NCI-H2196 (cell line): ENCODE measurements around the gene APBB2.
A peak's percentile ranks its signal among the peaks of the same experiment; 100 is the strongest.
"Not testable (repeated sequence)": the region's sequence is repeated elsewhere in the genome, so short reads cannot be mapped to it uniquely, and the experiment has no call there.

Source experiments
- DNase-seq: peaks from one replicate; lab custom pipeline; 2025; ENCODE audit not compliant: unreplicated experiment; lab: John Stamatoyannopoulos, UW

The APBB2 gene

DNA sequence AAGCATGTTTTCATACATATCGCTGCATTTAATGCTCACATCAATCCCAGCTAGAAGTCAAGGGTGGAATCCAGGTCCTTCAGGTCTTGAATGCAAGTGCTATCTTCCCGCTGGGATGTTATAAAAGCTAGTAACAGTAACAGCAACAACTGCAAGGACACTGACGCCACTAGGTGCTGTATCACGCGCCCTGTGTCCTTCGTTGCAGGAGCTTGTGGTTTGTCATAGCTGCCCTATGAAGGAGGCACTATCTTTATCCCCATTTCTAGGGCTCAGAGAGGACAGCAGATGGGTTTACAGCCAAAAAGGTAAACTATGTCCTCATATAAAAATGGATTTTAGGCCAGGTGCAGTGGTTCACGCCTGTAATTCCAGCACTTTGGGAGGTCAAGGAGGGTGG is 261.7 kb downstream of the APBB2 start:
- no peak for DNase-seq

DNA sequence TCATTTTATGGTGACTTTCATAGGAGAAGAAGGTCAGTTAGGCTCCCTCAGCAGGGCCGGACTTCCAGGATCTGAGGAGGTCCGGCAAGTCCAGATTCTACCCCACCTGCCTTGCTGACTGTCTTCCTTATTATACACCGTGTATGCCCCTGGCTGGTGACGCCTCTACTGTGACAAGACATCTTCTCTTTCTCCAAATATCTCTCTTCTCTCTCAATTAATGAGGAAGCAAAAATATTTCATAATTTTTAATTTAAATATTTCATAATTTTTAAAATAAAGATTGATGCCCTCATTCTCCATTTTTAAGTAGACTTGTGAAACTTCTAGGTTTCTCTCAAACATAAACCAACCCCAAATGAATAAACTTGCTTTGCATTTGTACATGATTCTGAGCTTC is 262.1 kb downstream of the APBB2 start:
- DNase-seq, result no peak

DNA sequence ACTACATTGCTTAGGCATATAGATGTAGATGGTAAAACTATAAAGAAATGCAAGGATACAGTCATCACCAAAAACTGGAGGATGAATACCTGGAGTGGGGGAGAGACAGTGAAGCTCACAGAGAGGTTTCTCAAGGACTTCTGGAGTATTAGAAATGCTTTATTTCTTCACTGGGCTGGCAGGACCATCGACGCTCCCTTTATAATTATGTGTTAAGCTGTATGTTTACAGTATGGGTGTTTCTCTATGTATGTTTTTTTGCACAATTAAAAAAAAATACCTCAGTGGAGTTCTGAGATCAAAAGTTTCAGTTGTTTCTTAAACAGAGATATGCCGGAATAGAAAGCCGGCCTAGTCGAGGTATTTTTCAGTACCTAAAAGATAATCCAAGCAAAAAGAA is 263.3 kb downstream of the APBB2 start:
- DNase-seq, result no peak

DNA sequence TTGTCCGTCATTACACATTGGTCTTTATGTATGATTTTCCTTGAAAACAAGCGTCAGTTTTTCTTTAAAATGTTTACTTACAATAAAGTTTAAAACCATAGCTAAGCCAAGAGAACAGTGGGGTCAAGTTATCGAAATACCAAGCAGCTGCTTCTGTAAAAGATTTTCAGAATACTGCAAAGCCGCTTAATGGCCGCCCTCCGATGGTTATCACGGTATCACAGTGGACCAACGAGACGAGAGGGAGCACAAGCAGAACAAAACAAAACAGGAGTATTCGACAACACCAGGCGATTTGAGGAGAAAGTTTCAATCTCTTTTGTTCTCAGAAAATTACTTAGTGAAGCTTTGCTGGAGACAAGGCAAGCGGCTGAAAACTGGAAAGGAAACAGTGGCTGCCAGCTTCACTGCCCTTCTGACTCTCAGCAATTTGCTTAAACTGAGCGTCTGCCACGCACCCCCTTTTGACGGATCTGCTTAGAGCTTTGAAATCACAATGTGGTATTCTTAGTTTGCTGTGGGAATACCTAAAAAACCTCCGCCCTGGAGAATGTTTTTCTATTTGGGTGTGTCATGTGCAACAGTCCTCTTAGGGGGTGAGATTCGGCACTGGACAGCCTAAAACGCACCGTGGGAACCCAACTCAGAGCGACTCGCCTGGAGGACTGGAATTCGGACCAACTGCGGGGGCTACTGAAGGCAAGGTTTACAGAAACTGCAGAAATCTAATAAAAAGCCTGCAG is 264.8 kb downstream of the APBB2 start:
- no peak for DNase-seq

DNA sequence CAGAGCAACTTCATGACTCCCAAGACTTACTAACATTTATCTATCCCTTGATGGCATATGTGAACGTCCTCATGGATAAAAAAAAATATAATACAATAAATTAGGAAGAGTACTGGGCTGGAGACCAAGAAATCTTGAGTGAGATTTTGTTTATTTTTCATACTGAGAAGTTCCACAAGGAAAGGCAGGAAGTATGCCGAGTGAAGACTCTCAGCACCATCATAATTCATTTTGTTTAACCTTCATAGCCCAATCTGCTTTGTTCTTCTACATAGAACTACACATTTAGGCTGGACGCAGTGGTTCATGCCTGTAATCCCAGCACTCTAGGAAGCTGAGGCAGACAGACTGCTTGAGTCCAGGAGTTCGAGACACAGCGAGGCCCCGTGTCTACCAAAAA is 266.3 kb downstream of the APBB2 start:
- no peak for DNase-seq

DNA sequence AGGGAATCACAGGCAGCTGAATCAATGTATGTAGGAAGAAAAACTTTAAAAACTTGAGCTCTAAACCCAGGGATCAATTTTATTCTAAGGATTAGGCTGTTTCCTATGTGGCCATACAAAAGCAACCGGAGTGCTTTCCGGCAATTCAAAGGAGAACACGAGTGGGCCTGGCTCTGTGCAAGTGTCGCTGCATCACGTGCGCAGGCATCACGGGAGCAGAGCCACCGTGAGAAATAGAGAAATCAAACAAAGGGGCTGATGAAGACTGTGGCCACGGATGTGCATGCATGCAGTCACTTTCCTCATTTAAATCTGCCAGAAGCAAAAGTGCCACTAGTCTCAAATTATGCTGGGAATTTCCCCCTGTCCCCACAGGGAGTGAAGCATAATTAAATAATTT is 267.7 kb downstream of the APBB2 start:
- DNase-seq, result no peak

DNA sequence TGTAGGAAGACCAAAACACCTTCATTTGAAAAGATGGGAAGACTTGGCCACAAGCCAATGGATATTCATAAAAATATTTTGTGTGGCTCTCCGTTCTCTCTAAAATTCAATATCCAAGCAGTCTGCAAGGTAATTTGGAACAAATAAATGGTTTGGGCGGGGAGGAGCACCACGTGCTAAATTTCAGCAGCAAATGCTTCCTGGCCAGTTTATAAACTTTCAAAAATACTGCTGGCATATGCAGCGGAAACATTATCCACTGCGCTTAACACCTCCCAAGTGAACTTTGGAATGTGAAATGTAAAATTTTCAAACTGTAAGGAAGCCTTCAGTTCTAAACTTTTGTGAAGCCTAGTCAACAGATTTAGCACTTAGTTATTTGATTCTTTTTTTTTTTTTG is 273.6 kb downstream of the APBB2 start:
- DNase-seq, result no peak

DNA sequence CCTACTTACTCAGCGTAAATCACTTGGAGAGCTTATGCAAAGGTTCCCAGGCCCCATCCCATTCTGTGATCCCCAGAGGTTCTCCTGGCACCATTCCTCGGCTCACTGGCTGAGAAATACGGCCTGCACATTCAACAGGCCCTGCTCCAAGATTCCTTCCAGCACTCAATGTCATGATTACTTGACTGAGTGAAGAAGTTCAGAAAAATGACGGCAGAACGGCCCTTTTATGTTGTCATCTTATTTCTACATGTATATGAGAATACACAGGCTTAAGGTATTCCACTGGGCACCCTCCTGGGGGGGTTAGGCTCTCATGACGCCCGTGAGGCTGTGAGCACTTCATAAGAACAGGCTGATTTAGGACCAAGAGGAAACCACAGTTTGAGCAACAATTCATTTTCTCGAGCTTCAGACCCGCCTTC is 274.0 kb downstream of the APBB2 start:
- DNase-seq, result no peak

DNA sequence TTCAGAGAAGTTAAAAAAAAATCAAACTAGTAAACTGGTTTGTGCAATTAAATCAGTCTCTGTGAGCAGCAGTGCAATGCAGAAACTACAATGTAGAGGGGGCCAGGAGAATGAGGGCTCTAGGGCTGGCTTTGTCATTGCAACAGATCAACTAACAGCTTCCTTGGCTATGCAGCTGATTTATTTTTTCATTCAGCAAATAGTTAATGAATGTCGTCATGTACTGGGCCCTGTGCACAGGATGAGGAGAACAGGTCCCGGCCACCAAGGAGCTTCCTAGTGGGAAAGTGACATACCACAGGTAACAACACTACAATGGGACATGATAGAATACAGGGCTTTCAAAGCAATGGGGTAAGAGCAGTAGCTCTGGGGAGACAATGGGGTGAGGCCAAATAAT is 274.5 kb downstream of the APBB2 start:
- DNase-seq, result no peak

DNA sequence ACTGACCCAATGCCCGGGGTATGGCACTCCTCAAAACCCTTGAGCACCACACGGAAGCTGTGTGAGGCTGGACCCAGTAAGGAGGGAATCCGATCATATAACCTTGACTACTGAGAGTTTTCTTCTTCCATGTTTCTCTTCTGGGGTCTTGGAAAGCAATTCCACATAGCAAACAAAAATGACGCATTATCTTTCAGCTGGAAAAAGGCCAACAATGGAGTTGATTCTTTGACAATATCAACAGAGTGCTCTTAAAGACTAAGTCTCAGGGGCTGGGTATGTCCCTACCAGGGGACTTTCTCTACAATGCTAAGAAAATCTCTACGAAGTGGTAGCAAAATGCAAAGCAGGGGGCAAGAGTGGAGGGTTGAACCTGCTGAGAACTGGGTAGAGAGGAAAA is 276.0 kb downstream of the APBB2 start:
- DNase-seq, result no peak

DNA sequence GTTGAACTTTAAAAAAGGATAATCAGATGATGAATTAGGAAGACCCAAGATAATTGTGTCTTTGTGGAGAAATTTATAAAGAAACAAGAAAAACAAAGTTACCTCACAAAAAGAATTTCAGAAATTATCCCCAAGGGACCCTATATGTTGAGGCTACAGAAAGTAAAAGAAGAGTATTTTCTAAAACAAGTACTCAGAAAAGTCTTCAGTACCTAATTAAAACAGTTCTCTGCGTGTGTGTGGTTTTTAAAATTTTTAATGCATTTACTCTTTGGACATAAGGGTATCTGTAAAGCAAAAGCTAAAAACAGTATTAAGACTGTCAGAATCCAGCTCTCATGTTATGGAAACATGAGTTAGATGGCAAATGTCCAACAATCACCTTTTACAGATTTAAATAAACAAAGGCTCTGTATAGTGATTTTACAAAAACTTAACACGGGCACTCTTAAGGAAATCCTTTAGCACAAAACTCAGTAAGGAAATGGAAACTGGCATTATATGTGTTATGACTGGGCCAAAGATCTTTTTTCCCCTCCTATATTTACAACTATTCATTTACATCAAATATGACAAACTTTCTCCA is 277.1 kb downstream of the APBB2 start:
- DNase-seq, result no peak

DNA sequence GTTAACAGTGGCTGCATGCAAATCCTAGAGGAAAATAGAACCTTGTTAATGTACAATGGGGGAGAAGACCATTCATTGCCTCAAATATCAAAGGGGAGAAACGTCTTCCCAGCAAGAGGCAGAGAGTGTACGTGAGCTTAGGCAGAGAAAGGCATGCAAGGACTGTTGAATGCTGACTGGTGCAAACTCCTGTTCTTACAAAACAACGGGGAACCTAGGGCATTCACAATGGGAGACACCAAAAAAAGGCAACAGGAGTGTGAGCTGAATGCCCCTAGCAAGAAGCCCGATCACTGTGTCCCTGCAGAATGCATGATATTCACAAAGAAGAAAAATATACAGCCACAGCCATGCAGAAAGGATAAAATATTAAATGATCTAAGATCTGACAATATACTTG is 279.7 kb downstream of the APBB2 start:
- DNase-seq, result no peak

DNA sequence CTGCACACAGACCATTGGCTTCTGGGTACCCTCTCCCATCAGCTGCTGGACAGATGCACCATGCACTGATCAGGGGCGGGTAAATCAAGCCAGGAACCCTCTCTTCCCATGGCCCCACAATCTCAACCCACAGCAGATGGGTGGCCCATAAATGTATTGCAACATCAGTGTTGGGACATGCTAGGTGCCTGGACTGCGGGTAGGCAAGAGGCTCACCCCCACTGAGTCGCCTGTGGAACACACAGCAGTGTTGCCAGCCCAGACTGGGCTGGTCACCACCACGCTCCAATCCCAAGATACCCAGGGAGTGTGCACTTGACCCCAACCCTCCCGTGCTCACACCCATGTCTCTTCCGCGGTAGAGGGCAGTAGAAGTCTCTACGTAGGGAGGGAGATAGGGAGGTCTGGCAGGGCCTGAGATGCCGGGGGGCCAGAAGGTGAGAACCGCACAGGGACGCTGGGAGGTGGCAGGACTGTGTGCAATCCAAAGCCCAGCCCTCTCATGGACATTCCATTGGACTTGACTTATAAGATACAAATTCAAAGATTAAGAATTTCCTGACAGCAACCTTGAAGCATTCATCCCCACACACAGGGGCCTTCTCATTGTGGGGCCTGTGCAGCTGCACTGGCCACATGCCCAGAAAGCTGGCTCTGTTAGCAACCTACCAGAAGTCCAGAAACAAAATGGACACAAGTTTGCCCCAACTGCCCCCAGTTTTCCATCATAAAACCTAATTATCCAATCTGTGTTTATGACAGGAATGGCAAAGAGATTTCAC is 280.9 kb downstream of the APBB2 start:
- no peak for DNase-seq

DNA sequence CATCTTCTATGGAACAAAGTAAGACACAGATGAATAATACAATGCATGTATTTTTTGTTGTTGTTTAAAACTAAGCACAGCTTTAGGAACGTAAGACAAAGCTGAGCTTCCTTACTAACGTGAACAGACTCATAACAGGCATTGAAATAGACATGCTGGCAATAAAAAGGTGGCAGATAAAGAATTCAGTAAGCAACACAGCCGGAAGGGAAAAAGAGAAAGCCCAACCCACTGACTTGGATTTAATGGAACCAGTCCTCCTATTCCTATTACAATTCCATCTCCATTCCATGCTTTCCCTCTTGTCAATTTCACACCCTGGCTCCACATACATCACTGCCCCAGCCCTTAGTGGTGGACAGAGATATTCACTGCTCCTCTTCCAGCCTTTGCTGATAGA is 282.5 kb downstream of the APBB2 start:
- no peak for DNase-seq

DNA sequence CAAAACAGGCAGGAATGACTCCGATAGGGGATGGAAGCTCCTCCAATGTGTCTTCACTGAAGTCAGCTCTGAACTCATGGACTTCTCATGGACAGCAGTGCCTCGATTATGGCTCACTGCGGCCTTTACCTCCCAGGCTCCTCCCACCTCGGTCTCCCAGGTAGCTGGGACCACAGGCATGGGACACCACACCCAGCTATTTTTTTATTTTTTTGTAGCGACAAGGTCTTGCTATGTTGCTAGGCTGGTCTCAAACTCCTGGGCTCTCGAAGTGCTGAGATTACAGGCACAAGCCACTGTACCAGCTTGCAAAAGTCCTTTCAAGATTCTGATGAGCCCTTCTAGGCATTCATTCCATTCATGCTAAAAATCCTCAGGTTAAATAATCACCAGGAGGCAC is 283.1 kb downstream of the APBB2 start:
- no peak for DNase-seq

DNA sequence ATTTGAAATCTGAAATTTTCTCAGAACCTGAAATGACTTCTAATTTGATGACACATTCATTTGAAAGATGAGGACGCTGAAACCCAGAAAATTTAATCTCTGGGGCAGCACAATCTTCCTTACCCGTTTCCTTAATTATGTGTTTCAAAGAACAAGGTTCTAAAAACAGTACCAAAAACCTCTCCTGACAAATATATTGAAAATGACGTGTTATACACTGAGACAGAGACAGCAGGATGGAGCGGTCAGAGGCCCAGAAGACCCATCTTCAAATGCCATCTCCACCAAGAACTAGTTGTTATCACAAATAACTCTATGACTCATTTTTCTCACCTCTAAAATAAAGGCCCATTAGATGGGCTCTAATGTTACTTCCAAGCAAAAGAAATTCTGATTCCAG is 287.3 kb downstream of the APBB2 start:
- DNase-seq, result no peak

DNA sequence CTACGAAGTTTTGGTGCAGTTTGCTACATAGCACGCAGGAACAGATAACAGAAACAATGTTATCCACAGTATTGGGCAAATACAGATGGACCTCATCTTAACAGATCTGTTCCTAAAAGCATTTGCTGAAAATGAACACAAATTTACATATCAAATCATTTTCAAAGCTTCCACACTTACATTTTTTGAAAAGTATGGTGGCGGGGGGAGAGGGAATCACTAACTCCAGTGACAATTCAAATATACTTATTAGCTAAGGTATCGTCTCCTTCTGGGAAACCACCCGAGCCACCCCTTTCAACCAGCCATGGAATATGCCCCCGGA is 289.6 kb downstream of the APBB2 start:
- DNase-seq, result no peak

DNA sequence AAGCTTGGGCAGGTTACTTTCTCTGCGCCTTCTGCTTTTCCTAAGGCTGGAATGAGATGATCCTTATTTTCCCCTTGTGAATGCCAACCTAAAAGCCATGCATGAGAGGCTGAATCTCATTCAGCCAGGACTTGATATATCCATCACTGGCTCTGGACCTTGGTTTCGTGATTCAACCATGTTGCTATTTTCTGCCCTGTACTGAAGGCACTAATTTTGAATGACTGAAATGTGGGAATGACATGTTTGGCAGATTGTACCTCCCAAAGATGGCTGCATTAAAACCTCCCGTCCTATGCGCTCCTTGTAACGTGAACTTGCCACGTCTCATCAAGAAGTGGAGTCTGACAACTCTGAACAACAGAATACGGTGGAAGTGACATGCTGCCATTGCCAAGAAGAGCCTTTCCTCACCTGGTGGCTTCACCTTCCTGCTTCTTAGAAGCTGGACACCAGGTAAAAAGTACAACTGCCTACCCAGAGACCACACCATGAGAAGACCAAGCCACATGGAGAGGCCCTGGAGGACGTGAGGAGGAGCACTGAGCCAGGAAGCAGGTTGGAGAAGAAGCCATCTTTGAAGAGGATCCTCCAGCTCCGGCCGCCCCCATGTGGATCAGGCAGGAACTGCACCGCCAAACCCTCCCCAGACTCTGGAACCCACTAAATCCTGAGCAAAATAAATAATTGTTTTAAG is 290.1 kb downstream of the APBB2 start:
- peak; percentile 61 for DNase-seq

DNA sequence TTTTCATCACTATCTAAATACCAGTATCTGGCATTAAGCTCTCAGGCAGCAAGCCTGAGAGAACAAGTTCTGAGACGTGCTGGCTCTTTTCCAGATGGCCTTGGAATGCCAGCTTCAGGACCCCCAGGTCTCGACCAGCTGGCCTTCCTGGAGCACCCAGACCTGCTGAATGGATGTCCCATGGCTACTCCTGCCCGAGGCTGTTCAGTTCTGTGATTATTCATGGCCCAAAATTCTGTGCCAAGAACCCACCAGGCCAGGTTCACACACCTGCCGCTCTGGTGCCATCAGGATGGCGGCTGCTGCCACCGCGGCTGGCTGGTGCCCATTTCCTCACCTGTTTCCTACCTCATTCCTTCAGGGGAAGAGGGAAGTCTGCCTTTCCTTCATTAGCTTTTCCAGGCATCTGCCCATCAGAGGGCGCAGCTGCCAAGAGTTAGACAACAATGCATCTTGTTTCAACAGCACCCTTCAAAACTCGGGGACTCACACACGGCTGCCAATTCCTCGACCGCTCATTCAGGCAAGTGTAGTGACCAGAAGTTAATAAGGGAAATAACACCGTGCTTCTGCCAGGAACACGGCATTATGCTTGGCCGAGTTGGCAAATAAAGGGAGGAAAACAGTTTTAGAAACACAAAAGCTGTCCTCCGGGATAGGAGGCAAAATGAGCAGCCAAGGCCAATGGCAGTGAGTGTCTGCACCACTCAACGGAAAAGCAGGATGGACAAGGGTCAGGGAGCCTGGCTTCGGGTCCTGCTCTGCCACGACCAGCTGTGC is 290.8 kb downstream of the APBB2 start:
- DNase-seq, result peak; percentile 64

DNA sequence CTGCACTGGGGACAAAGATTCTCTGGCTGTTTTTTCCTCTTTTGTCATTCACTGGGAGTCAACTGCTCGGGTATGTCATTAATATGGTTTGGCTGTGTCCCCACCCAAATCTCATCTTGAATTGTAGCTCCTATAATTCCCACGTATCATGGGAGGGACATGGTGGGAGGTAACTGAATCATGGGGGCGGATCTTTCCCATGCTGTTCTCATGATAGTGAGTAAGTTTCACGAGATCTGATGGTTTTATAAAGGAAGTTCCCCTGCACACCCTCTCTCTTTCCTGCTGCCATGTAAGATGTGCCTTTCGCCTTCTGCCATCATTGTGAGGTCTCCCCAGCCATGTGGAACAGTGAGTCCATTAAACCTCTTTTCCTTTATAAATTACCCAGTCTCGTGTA is 294.4 kb downstream of the APBB2 start:
- not testable (repeated sequence) for DNase-seq

DNA sequence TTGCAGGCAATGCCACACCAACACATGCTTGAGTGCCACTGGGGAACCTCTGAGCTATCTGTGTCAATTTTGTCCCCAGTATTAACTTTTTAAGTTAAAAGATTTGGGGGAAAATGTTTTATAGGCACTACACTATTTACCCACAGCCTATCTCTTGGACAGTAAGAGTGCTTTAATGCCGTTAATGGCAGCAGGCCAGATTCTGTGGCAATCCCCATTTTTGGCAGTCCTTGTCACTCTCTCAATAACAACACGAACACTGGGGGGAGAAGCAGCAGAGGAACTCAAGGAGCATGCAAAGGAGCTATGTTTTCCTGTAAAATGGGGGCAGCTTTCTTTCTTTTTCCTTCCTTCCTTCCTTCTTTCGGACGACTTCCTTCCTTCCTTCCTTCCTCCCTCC is 296.0 kb downstream of the APBB2 start:
- peak; percentile 55 for DNase-seq
